SK-N-SH (cell line): ENCODE results near the gene UGP2.

ENCODE experiments used
- CTCF ChIP-seq: fragments of 200-600 bp; sonication (generic); IDR thresholded peaks from 2 replicates; pipeline ENCODE4 v1.6.1; 2017; ENCODE audit warnings: antibody characterized with exemption, mild to moderate bottlenecking, moderate library complexity
- EP300 ChIP-seq, 2 experiments: IDR thresholded peaks; 2 replicates each; pipeline versions ENCODE4 v1.4.0 to v1.6.1; 2012; ENCODE audit warnings: borderline replicate concordance in 1 of 2, low read depth in 1 of 2, low read length in 1 of 2
- EZH2phosphoT487 ChIP-seq: fragments of 200-600 bp; sonication (generic); IDR thresholded peaks from 2 replicates; pipeline ENCODE4 v1.6.1; 2017; ENCODE audit warnings: low read depth, mixed run types, mild to moderate bottlenecking, antibody characterized with exemption, moderate library complexity, borderline replicate concordance
- MAX ChIP-seq: IDR thresholded peaks from 2 replicates; pipeline ENCODE4 v1.4.0; 2012; ENCODE audit warnings: low read depth
- SIN3A ChIP-seq: IDR thresholded peaks from 2 replicates; pipeline ENCODE4 v1.6.1; 2012; ENCODE audit warnings: low read depth, mild to moderate bottlenecking, low read length, moderate library complexity, borderline replicate concordance
- TAF1 ChIP-seq: IDR thresholded peaks from 2 replicates; pipeline ENCODE4 v1.6.1; 2012; ENCODE audit warnings: low read depth, mild to moderate bottlenecking, low read length, moderate library complexity, borderline replicate concordance

GRCh38 chr2:63843093-63843492 lies 1.4 kb downstream of the UGP2 start:
- no peak for TF ChIP-seq CTCF
- TF ChIP-seq MAX, result no peak
- TF ChIP-seq SIN3A, result no peak
- no peak for TF ChIP-seq EZH2phosphoT487
- no peak for TF ChIP-seq EP300 (IDR thresholded peaks at IDR 0.05; ENCODE audit: borderline replicate concordance in 1 of 2, low read depth in 1 of 2, low read length in 1 of 2)
- no peak for TF ChIP-seq TAF1
